Astrocyte of the spinal cord (primary cell): ENCODE results near the gene LFNG.
A peak's percentile ranks its signal among the peaks of the same experiment; 100 is the strongest.

Experiments used
- DNase-seq: peaks from one replicate; pipeline ENCODE4 v3.0.0; 2011; ENCODE audit warnings: low read depth, low spot score
- H3K4me3 ChIP-seq: 2 replicates; pipeline ENCODE4 v1.5.1; 2011; ENCODE audit warnings: low read depth, mild to moderate bottlenecking, low read length, moderate library complexity
- in situ Hi-C: cut with HindIII; loops from 2 replicates; pipeline ENCODE4 v1.10.0; 2017; ENCODE audit warnings: low sequenced_read_pairs
- TF ChIP-seq, protein P1 (sequence below): IDR thresholded peaks from 2 replicates; pipeline ENCODE4 v1.5.1; 2012; ENCODE audit warnings: low read depth, mild to moderate bottlenecking, low read length, inconsistent platforms

LFNG gene

DNA sequence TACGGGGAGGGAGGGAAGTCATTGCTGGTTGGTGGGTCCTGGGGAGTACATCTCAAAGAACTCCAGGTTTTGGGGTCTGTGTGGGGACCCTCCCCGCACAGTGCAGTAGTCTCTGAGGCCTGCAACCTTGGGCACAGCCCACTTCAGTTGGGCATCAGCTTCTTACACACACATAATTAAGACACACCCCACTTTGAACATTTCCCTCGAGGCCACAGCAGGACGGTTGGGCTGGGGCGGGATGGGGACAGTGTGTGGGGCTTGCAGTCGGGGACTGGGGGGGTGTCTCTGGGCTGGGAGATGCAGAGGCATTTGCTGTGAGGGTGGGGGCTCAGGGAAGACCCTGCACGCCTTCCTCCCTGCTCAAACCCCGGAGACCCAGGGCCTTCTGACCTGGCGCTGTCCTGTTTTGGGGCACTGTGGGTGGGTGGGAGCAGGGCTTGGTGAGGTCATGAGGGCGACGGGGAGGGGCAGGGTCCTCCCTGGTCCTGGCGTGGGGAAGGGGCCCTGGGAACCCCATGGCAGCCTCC lies 1.3 kb downstream of the LFNG start:
- in situ Hi-C loops = no loop called here
- peak overlapping the region; percentile 52 for H3K4me3 ChIP-seq
- no peak for DNase-seq
- TF ChIP-seq, protein P1, sequence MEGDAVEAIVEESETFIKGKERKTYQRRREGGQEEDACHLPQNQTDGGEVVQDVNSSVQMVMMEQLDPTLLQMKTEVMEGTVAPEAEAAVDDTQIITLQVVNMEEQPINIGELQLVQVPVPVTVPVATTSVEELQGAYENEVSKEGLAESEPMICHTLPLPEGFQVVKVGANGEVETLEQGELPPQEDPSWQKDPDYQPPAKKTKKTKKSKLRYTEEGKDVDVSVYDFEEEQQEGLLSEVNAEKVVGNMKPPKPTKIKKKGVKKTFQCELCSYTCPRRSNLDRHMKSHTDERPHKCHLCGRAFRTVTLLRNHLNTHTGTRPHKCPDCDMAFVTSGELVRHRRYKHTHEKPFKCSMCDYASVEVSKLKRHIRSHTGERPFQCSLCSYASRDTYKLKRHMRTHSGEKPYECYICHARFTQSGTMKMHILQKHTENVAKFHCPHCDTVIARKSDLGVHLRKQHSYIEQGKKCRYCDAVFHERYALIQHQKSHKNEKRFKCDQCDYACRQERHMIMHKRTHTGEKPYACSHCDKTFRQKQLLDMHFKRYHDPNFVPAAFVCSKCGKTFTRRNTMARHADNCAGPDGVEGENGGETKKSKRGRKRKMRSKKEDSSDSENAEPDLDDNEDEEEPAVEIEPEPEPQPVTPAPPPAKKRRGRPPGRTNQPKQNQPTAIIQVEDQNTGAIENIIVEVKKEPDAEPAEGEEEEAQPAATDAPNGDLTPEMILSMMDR = no peak

DNA sequence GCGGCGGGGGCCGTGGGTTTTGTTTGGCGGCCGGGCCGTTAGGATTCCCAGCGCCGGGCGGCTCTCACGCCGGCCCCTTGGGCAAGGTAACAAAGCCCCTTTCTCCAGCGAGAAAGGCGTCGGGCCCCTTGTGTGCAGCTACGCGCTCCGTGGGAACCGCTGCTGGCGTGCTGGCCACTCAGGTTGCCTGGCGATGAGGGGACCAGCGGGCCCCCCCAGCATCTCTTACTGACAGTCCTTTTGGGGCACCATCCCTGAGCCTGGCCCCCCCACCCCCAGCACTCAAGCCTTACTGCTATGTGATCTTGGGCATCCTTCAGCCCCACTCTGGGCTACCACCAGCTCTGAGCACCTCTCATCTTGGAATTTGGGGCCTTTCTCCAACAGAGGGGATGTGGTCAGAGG lies 1.8 kb downstream of the LFNG start:
- TF ChIP-seq, protein P1 = no peak
- no peak for DNase-seq
- in situ Hi-C loops = no loop called here
- H3K4me3 ChIP-seq = peak overlapping the region; percentile 52

DNA sequence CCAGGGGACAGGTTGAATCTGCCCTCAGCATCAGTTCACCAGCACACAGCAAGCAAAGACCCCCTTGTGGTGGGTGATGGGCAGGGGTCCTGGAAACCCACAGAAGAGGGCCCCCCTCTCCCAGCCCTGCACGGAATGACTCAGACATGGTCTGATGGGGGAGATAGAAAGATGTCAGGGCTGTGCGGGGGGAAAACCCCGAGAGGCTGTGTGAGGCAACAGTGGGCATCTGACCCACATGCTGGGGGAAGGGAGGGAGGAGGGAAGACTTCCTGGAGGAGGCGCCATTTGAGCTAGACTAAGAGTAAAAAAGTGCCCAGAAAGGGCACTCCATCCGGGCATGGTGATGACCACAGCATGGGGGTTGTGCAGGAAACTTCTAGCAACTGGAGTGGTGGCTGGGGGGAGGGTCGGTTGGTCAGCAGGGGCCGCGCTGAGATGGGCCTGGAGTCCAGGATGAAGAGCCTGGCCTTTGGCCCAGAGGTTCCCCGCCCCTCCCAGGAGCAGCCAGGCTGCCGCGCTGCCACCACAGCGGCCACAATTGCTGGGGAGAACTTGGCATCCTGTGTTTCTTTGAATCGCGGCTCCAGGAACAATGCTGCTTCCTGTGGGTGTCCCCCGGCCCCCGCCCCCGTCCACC lies 2.5 kb downstream of the LFNG start:
- DNase-seq = no peak
- TF ChIP-seq, protein P1 = no peak
- H3K4me3 ChIP-seq = peak overlapping the region; percentile 52
- in situ Hi-C loops = no loop called here

DNA sequence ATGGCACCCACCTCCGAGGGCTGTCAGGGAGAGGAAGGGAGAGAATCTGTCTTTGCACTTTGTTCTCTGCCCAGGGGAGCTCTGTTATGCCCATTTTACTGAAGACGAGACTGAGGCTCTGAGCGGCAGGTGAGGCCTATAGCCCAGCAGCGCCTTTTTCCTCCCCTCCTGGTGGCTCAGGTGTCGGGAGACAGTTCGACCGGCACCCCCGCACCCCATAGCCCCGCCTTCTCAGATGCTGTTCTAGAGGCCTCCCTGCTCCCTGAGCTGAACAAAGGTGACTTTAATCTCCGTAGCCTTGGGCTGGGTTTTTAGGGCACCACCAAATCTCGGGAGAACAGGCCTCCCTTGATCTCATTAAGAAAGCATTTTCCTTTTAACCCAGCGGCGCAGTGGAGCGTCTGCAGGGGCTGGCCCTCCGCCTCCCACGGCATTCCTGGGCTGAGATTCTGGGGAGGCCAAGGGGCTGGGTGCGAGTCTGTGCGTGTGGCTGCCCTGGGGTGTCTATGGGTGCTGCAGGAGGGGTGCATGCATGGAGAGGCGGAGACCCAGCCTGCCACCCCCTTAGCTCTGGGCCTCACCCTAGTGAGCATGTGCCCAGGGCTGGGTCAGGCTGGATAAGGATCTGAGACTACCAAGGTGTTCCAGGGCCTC lies 3.3 kb downstream of the LFNG start:
- peak; percentile 54 for DNase-seq
- TF ChIP-seq, protein P1 = no peak
- in situ Hi-C loops = no loop called here
- no peak overlapping the region for H3K4me3 ChIP-seq

DNA sequence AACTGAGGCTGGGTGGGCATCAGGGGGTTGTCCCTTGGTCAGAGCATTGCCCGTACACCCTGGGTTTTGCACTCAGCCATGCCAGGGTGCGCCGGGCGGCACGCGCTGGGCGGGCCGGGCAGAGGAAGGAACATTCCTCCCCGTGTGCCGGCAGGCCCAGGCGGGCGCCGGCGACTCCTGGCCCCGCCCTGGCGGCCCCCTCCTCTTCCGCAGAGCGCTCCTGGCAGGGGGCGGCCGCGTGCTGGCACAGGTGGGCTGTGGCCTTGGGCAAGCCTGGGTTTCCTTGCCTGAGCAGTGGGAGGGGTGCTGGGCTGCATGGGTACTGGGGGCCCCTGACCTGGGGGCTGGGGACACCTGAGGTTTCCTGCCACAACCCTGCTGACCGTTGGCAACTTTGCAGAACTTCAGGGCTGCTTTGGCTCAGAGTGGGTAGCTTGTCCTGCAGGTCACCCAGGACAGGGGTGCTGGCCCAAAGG lies 3.9 kb downstream of the LFNG start:
- TF ChIP-seq, protein P1 = no peak
- H3K4me3 ChIP-seq = no peak overlapping the region
- DNase-seq = no peak
- in situ Hi-C loops = no loop called here

DNA sequence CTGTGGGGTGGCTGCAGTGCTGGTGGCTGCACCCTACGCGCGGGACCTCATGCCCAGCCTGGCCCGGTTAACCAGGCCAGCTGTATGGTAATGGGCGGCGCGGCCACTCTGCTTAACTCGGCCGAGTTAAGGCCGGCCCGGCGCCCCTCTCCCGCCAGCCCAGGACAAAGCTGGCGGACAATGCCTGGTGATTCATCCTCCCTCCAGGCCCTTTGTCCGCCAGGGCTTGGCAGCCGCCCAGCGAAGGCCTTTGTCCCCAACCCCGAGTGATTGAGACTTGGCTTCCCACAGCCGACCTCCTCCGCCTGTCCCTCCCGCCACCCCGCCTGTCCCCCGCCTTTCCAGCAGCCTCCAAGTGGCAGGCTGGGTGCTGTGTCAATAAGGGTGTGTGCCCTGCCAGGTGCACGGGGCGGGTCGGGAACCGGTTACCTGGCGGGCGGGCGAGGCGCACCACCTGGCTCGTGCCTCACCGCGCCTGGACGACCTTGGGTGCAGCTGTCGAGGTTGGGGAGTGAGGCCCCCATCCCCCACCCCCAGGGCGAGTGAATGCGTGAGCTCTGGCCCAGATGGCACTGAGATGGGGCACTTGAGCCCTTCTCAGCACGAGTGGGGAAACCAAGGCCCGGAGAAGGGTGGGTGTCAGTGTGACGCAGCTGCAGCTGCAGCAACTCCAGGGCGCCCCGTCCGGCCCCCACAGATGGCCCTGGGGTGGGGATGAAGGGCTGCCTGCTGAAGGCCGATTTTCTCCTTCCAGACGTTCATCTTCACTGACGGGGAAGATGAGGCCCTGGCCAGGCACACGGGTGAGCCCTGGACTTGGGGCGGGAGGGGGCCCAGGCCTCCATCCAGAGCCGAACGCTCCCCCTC lies 4.6 kb downstream of the LFNG start:
- in situ Hi-C loops = no loop called here
- DNase-seq = peak; percentile 69
- TF ChIP-seq, protein P1 = no peak
- H3K4me3 ChIP-seq = no peak overlapping the region
